Pancreas (tissue), 10 donors: ENCODE results near the gene PI4KA. TPM values are rescaled to one million over a fixed set of nuclear protein-coding genes. Genes with fewer than 3 reads are reported as not detected.
A peak's percentile ranks its signal among the peaks of the same experiment; 100 is the strongest.

Experiments used
- ATAC-seq, 4 donors: fragments of 200-7000 bp; cut with Tn5 transposase; one replicate each; pipeline versions ENCODE4 v1.8.0 to v1.9.1; 2020; ENCODE audit warnings: mild to moderate bottlenecking in 4 of 4, moderate library complexity in 4 of 4
- DNase-seq, 6 donors: peaks; one replicate each; pipeline ENCODE4 v3.0.0-alpha.2; 2020
- FAIRE-seq: peaks from 2 replicates; lab custom pipeline; 2012; peaks lifted over from hg19 to GRCh38; lab: Jason Lieb, UNC
- H3K27ac ChIP-seq, 4 donors: fragments of 200-600 bp; sonication (generic); 1 replicate in 3 of 4; 2 replicates in 1 of 4; pipeline versions ENCODE4 v1.5.0 to v1.8.0; 2020
- H3K27me3 ChIP-seq, 4 donors: fragments of 200-600 bp; one replicate each; pipeline ENCODE4 v1.8.0; 2021
- H3K36me3 ChIP-seq, 3 donors: fragments of 200-600 bp; sonication (generic) in 1 of 3; one replicate each; pipeline versions ENCODE4 v1.5.0 to v1.8.0; 2020 to 2021
- H3K4me1 ChIP-seq, 3 donors: fragments of 200-600 bp; one replicate each; pipeline ENCODE4 v1.8.0; 2021
- H3K4me3 ChIP-seq, 4 donors: fragments of 200-600 bp; sonication (generic) in 2 of 4; one replicate each; pipeline versions ENCODE4 v1.5.0 to v1.8.0; 2020 to 2021
- H3K9me3 ChIP-seq, 4 donors: fragments of 200-600 bp; one replicate each; pipeline ENCODE4 v1.8.0; 2021
- CTCF ChIP-seq, 4 donors: fragments of 200-600 bp; sonication (generic) in 3 of 4; IDR thresholded peaks; one replicate each; pipeline versions ENCODE4 v1.5.0 to v1.8.0; 2021; ENCODE audit warnings: antibody characterized with exemption in 4 of 4
- WGBS, 2 donors: extraction: QIAGEN DNeasy Blood & Tissue Kit; methylation state at CpG; one replicate each; pipeline ENCODE4 v1.1.7; 2013; 5-methylcytosine and 5-hydroxymethylcytosine counted together
- intact Hi-C, 3 donors: fragments of 100-400 bp; cut with DNase I; formaldehyde crosslinking; loops; one replicate each; pipeline versions ENCODE4 v1.11.1 to v1.14.2; 2022
- polyA plus RNA-seq, 2 donors: library from polyadenylated mRNA; stranded (reverse); fragments of 200-250 nt; gene quantifications; one replicate each; pipeline ENCODE4 v1.2.3, GENCODE V29; 2013
- total RNA-seq, 6 donors: library from RNA; stranded (reverse); fragmentation: NEBNext Ultra II Directional in 4 of 6; extraction: Animal tissue kit (Norgen Biotek cat#: 25700) in 4 of 6; gene quantifications; one replicate each; pipeline versions ENCODE4 v1.2.1 to v1.2.4, GENCODE V29; 2021 to 2023
- donor health status: healthy with polysubstance abuse.
- donor health status: DM: no; HTN: no; CAD: no; lungs with moderate emphysema.
- donor health status: DM: no; HTN: no; CAD: no.
- donor health status: control.
- donor health status: control.
- donor health status: Bipolar disorder and iron deficiency.
- donor health status: DM: yes; HTN: yes; CAD: no.
- donor health status: DM: no; HTN: no; CAD: no.
- donor health status: DM: no; HTN: no; CAD: no.
- donor health status: DM: yes; HTN: yes; CAD: no.

PI4KA gene
- total and polyA plus RNA-seq, 8 donors, result 23.6 to 46.6 (median 32.0) TPM

- Histone ChIP-seq H3K27me3 (no peaks in the 10 kb centered on the region), H3K36me3 (peaks cover 0 to 5% (median 0%) of the 10 kb centered on the region in 3 donors), H3K9me3 (no peaks in the 10 kb centered on the region), H3K27ac (no peak overlapping the region), H3K4me3 (no peak overlapping the region), H3K4me1 (peaks cover 5 to 10% (median 7%) of the 10 kb centered on the region in 3 donors)
- DNase-seq (no peak), FAIRE-seq (no peak), ATAC-seq (no peak)
- intact Hi-C loops, result no loop called here
- WGBS, 2 donors, result 97 to 98% methylated on average over 3 of the region's 3 CpGs
- TF ChIP-seq CTCF (IDR thresholded peaks at IDR 0.05), result no peak
Measured at GRCh38 chr22:20783300-20783673, 75.3 kb downstream of the PI4KA start.

GRCh38 chr22:20782596-20783299 lies 75.9 kb downstream of the PI4KA start:
- ATAC-seq (no peak), DNase-seq (no peak), FAIRE-seq (no peak)
- Histone ChIP-seq H3K27ac (no peak overlapping the region), H3K9me3 (no peaks in the 10 kb centered on the region), H3K4me1 (peaks cover 5 to 16% (median 11%) of the 10 kb centered on the region in 3 donors), H3K36me3 (no peaks in the 10 kb centered on the region), H3K27me3 (no peaks in the 10 kb centered on the region), H3K4me3 (no peak overlapping the region)
- 92 to 97% methylated on average over 4 of the region's 4 CpGs for WGBS, 2 donors
- intact Hi-C loops, result no loop called here
- TF ChIP-seq CTCF (IDR thresholded peaks at IDR 0.05), result no peak

- Histone ChIP-seq H3K4me3 (no peak overlapping the region), H3K9me3 (no peaks in the 10 kb centered on the region), H3K27ac (no peak overlapping the region), H3K36me3 (no peaks in the 10 kb centered on the region), H3K27me3 (no peaks in the 10 kb centered on the region), H3K4me1 (peaks cover 5 to 20% (median 12%) of the 10 kb centered on the region in 3 donors)
- intact Hi-C loops, result no loop called here
- no peak for ATAC-seq
- WGBS, 2 donors, result 88 to 92% methylated on average over 4 of the region's 4 CpGs
- no peak for DNase-seq
- TF ChIP-seq CTCF (IDR thresholded peaks at IDR 0.05), result no peak
- no peak for FAIRE-seq
Measured at GRCh38 chr22:20782083-20782482, 76.5 kb downstream of the PI4KA start.

- TF ChIP-seq CTCF (IDR thresholded peaks at IDR 0.05), result no peak
- FAIRE-seq, result no peak
- H3K9me3 ChIP-seq, result no peaks in the 10 kb centered on the region
- intact Hi-C loops, result no loop called here
- H3K27ac ChIP-seq, result no peak overlapping the region
- no peaks in the 10 kb centered on the region for H3K36me3 ChIP-seq
- 89 to 93% methylated on average over 11 of the region's 11 CpGs for WGBS, 2 donors
- H3K4me1 ChIP-seq, result peaks cover 4 to 17% (median 12%) of the 10 kb centered on the region in 3 donors
- H3K27me3 ChIP-seq, result no peaks in the 10 kb centered on the region
- H3K4me3 ChIP-seq, result no peak overlapping the region
- DNase-seq, result peak in 1 of 6 donors; percentile 23
- no peak for ATAC-seq
Measured at GRCh38 chr22:20781272-20781990, 77.2 kb downstream of the PI4KA start.

- DNase-seq (no peak), ATAC-seq (no peak), FAIRE-seq (no peak)
- Histone ChIP-seq H3K27me3 (no peaks in the 10 kb centered on the region), H3K4me1 (peaks cover 0 to 14% (median 5%) of the 10 kb centered on the region in 3 donors), H3K4me3 (no peak overlapping the region), H3K27ac (no peak overlapping the region), H3K36me3 (no peaks in the 10 kb centered on the region), H3K9me3 (no peaks in the 10 kb centered on the region)
- WGBS, 2 donors, result 94 to 97% methylated on average over 5 of the region's 5 CpGs
- intact Hi-C loops, result no loop called here
- TF ChIP-seq CTCF (IDR thresholded peaks at IDR 0.05), result no peak
Measured at GRCh38 chr22:20779818-20780158, 78.8 kb downstream of the PI4KA start.
